HG02885 (cell line): Measurements from ENCODE around the gene SETD1A.
A peak's percentile ranks its signal among the peaks of the same experiment; 100 is the strongest.

Source experiments
- ATAC-seq: cut with Tn5 transposase; IDR thresholded peaks from one replicate; pipeline ENCODE4 v1.9.1; 2021; ENCODE audit warnings: mild to moderate bottlenecking; ENCODE audit not compliant: unreplicated experiment, poor library complexity

SETD1A gene

DNA sequence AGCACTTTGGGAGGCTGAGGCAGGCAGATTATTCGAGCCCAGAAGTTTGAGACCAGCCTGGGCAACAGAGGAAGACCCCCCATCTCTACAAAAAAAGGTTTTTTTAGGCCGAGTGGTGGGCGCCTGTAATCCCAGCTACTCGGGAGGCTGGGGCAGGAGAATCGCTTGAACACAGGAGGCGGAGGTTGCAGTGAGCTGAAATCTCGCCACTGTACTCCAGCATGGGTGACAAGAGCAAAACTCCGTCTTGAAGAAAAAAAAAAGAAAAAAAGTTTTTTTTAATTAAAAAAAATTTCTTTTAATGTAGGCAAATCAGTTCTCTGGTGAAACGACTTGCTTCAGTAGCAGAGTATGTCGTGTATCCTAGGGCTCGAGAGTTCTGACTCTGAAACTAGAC, 38.4 kb downstream of the SETD1A start:
- ATAC-seq, result no peak

DNA sequence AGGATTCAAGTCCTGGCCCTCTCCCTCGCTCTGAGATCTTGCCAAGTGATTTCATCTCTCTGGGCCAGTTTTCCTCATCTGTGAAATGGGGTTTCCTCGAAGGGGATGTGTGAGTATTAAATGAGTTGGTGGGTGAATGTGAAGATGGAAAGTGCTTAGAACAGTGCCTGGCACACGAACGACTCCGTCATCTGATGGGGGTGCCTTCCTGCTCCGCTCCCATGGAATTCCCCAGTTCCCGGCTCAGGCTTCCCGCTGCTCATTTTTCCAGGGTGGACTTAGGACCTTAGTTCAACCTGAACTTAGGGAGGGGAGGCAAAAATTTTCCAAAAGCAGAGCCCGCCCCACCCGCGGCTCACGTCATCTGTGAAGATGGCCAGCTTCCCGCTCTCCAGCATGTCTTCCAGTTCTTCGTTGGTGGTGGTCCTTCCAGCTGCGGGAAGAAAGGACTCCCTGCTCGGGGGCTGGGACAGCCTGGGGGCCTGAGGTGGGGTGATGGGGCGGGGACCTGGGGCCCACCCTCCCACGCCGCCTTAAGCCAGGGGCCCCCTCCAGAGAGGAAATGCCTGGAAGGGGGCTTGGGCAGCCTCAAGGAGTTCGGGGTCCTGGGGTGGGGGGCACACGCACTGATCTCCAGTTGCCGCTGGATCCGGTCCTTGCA, 38.9 kb downstream of the SETD1A start:
- ATAC-seq, result peak; percentile 13

DNA sequence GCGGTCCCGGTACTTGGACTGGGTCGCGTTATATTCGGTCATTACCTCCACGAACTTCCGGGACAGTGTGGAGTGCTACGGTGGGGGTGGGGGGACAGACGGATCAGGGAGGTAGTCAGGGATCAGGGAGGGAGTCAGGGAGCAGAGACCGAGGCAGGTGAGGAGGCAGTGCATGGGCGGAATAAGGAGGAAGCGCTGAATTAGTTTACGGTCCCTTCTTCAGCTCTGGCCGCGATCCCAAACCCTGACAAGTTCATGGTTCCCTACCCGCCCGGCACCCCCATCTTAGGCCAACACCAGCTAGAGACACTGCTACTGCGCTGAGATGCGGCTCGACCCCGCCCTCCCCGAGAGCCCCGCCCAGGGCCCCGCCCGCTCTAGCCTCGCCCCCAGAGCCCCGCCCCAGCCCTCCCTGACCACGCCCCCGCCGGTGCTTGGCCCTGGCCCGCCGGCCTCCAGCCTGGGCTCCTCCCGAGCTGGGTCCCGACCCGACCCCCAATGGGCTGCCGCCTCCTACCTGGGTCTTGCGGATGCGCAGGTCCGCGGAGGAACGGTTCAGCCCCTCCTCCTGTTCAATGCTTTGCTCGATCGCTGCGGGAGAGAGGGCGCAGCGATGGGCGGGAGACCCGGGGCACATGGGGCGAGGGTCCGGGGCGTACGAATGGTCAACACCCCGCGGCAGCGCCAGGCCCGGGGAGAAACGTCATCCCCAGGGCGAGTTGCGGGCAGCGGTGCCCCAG, 39.6 kb downstream of the SETD1A start:
- ATAC-seq, result peak; percentile 81

DNA sequence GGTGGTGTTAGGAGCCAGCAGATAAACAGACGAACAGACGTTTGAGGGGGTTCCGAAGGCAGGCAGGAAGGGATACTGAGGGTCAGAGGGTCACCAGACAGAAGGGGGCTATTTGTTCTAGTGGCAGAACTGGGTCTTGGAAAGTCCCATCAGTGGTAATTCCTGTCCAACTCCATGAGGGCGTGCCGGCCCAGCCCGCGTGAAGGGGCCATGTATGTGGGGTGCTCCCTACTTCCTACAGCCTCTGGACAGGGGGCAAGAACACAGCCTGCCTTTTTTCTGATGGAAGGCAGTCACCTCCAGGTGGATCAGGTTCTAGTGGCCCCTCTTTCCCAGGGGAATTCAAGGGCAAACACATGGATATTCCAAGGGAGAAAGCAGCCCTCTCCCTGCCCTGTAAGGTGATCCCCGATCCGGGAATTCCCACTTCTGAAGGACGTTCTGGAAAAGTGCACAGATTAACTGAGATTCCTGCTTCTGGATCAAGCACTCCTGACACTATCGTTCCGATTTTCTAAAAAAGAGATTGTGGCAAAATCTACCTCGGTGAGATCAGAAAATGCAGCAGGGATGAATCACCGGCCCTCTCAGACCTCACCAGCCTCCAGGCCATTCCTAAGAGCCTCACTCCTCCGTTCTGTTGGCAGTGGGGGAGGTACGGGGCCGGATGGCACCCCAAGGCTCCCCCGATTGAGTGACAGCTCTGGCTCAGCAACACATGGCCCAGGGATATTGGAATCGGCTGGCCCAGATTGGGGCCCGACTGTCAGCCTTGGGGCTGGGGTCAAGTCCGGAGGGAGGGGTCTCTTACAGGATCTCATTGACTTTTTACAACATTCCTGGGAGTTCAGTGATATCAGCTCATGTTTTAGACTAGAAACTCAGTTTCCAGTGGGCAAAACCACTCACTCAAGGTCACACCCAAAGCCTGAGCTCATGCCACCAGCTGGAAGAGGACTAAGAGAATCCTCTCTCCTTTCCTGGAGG, 40.5 kb downstream of the SETD1A start:
- no peak for ATAC-seq

DNA sequence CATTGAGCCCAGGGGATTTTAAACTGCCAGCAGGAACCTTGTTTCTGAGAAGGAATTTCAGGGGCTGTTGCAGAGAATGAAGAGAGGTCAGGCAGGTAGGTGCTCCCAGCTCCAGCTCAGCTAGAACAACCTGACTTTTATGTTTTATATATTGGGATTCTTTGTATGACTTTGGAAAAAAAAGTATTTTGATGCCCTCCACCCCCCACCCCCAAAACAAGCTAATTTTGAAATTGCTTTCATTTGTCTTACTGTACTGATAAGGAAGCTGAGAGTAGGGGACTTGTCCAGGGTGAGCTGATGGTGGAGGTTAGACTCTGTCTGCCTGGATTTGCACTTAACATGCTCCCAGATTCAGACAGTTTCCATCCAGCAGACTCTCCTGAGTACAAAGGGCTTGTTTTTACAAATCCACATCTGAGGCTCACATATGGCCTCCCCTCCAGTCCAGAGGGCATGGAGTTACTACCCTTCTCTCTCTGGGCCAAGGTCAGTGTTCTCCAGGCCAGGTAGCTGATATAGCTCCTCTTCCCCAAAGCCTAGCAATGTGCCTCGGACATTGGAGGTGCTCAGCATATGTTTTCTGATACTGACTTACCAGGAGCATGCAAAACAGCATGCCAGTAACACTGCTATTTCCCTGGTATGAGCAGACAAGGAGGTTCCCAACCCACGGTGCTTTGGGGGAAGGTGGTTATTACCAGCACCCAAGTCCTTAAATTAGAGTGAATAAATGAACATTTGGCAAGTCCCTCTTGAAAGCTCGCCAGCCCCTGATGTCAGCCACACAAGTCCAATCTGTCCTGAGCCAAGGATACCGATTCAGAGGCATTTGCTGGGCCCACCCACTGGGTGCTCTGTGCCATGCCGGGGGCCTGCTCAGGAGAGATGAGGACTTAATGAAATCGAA, 41.6 kb downstream of the SETD1A start:
- no peak for ATAC-seq

DNA sequence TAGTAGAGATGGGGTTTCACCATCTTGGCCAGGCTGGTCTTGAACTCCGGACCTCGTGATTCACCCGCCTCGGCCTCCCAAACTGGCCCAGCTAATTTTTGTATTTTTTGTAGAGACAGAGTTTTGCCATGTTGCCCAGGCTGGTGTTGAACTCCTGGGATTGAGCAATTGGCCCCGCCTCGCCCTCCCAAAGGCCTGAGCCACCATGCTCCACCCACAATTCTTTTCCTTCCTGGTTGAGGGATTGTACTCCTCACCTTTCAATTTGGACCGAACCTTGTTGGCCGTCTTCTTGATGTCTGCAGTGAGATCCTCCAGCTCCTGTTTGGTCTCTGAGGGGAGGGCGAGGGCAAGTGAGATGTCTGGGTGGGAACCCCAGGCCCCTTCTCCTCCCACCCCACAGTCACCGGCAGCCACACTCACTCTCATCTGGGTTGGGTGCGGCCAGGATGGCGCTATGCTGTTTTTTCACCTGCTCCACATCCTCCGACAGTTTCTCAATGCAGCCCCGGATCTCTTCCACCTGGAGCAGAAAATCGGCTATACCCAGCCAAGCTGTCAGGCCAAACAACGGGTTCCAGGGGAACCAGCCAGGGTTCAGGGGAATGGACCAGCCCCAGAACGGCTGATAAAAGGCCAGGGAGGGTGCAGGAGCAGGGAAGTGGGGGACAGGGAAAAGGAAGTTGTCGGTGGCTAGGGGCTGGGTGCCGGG, 43.3 kb downstream of the SETD1A start:
- ATAC-seq, result no peak

DNA sequence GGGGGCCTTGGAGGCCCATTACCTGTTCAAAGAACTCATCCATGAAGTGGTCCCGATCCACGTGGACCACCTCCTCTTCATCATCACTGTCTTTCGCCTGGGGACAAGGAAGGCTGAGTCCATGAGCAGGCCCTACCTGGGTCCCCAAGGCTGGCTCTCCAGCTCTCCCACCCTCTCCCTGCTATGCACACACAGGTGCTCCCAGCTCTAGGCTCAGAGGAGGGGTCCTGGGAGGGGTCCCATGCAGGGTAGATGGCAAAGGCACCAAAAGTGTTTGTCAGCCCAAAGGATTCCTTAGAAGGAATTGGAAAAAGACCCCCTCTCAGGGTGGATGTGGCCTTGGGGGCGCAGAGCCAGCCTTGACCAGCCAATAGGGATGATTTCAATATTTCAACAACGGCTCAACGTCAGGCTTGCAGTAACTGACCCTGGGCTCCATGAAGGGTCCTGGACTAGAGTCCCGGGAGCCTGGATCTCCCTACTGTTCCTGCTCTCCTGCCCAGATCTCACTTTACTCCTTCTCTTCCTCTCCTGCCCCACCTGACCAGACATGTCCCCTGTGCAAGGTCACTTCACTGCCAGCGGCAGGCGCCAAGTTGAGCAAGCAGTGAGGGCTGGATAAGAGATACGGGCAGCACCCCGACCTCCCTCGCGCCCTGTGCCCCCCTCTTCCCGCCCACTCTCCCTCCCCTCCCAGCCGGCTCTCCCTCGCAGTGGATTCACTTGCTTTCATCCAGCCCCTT, 44.1 kb downstream of the SETD1A start:
- ATAC-seq, result no peak

DNA sequence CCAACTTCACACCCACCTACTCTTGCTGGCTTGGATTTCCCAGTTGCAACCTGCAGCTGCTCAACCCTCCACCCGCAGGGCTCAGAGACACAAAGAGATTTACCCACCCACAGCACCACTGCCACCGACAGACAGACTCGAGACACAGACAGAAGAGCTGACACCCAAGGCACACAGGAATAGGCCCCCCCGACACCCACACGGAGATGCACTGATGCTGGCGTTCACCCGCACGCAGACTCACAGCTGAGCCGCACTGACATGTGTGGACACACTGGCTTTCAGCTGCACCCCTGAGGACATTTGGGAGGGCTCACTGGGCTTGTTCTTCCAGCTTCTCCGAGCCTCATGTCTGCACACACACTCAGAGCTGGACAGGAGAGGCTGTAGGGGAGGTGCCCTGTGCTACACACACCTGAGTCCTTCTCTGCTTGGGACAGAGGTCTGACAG, 44.7 kb downstream of the SETD1A start:
- ATAC-seq, result no peak

DNA sequence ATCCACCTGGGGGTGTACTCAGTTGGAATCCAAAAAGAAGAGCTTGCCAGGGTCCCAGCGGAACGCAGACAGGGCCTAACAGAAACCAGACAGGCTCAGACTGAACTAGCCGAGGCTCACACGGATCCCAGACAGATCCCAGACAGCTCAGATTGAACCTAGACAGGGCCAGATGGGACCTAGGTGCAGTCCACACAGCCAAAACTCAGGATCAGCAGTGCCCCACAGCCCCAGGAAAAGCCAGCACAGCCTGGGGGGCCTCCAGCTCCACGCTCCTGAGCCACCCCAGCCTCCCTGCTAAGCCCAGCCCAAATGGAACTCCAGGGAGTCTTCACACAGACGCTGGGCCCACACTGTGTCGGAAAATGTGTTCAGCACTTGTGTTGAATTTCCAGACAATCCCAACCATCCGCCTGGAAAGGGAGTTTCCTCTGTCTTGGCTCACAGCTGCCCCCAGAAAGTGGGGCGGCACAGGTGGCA, 45.3 kb downstream of the SETD1A start:
- no peak for ATAC-seq

DNA sequence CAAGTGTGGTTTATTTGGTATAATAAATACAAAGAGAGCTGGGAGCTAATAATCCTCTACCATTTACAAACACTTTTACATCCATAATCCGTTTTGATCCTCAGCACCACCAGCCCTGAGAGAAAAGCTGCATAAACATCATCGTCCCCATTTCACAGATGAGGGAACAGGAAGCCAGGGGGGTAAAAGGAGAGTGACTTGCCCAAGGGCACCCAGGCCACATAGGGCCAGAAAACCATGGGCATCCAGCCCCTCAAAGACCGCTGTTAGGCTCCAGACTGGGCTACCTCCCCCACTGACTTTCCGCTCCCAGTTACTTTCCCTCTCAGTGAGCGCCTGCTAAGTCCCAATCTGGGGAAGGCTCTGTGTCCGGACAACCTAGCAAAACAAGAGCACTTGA, 46.2 kb downstream of the SETD1A start:
- no peak for ATAC-seq

DNA sequence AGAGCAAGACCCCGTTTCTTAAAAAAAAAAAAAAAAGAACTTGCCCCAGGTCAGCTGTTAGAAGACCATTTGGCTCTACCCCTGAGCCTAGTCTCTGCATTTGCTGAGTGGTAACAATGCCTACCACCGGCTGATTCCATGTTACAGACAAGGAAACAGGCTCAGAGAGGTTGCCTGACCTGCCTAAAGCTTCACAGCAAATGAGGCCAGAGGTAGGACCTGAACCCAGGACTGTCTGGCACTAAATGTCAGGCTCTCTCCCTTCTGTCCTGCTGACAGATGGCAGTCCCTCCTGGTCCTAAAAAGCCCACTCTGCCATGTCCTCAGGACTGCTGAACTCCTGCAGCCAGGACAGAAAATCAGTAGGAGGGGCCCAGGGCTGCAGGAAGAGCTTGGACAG, 47.1 kb downstream of the SETD1A start:
- ATAC-seq, result no peak

DNA sequence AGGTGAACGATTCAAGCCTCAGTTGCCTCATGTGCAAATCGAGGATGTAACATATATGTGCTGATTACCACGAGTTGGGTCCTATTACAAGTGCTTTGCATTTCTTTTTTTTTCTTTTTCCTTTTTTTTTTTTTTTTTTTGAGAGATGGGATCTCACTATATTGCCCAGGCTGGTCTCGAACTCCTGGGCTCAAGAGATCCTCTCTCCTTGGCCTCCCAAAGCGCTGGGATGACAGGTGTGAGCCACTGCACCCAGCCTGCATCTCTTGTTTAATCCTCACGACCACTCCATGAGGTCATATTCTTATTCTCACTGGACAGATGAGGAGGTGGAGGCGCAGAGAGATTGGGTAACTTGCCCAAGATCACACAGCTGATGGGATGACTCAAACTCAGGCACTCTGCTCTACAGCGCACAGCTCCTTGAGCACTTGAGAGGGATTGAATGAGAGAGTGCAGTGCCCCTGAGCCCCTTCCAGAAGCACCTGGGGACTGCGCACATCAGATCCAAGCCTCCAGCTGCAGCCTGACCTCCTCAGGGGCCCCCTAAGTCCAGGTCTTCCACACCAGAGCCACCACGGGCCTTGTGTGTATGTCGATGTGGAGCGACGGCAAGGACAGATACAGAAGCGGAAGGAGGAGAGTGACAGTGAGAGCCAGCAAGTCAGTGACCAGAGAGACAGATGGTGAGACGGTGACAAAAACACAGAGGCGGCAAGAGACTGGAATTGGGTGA, 48.0 kb downstream of the SETD1A start:
- no peak for ATAC-seq

DNA sequence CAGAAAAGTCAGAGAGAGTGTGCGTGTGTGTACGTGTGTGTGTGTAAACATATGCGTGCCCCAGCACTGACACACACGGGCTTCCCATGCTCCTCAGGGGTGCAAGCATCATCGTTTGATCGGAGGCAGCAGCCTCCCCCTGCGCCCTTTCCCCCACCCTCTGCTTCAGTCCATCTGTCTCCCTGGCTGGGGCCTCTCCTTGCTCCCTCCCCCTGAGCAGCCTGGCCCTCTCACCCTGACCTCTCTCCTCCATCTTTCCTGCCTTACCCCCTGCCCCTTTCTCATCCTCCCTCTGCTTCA, 48.5 kb downstream of the SETD1A start:
- no peak for ATAC-seq

DNA sequence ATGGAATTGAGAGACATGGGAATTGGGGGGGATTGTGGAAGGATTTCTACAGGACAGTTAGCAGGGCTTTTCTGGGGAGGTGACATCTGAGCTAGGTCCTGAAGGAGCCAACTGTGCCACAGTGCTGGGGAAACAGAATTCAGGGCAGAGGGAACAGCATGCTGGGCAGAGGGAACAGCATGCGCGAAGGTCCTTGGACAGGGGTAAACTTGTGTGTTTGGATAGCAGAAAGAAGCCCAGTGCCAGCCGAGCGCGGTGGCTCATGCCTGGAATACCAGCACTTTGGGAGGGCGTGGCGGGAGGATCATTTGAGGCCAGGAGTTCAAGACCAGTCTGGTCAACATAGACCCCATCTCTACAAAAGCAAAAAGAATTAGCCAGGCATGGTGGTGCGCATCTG, 49.0 kb downstream of the SETD1A start:
- no peak for ATAC-seq

DNA sequence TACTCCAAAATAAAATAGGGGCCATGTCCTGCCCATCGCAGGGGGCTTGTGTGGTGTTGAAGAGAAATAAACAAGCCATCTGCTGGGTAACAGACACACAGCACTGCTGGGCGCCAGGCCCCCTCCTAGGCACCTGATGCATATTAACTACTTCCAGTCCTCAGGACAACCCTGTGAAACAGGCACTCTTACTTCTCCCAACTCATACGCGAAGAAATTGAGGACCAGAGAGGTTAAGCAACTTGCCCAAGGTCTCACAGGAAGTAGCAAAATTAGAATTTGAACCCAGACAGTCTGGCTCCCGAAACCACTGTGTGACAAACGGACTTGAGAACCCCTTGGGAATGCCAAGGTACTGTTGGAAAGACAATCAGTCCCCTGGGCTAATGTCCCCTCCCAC, 50.1 kb downstream of the SETD1A start:
- ATAC-seq, result no peak

DNA sequence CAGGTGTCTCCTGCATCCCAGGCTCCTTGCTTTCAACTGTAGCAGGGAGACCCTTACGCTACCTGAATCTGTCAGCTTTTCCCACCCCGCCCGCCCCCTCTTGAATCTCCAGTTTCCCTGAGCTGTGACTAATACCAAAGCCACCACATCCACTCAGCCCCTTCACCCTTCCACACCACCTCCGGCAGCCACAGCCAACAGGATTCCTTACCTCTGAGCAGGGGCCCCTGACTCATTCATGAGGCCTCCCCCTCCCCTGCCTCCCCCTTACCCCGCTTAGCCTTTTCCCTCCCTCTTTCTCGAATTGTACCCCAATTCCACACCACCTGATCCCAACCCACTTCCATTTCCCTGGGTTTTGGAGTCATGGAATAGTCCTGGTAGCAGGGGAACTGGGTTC, 50.6 kb downstream of the SETD1A start:
- no peak for ATAC-seq

DNA sequence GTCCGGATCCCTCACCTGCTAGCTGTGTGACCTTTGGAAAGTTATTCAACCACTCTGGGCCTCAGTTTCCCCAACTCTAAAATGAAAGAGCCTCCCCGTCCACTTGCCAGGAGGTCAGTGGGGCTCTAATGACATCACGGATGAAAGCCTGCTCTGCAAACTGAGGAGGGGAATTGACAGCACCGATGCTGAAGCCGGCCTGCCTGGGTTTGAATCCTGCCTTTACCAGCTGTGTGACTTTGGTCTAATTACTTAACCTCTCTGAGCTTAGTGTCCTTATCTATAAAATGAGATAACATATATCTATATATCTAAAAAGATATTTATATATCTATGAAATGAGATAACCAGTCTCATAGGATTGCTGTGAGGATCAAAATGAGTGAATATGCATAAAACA, 51.0 kb downstream of the SETD1A start:
- no peak for ATAC-seq

DNA sequence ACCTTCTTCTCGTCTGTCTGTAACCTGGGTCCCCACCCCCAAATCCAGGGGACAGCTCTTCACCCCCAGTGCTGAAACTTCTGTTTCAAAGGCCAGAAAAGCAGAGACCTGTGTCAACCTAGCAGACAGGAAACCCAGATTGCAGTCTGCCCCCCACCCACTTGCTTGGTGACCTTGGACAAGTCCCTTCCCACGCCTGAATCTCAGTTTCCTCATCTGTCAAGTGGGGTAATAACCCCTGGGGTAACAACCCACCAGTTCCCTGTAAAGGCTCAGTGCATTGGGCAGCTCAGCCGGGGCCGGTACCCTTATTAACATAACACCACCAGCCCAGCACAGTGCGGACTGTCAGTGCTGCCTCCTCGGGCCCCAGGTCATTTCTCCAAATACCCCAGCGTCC, 51.6 kb downstream of the SETD1A start:
- no peak for ATAC-seq
